Gastrocnemius medialis (tissue), 4 donors: Measurements from ENCODE around the gene MTNR1A. TPM values are rescaled to one million over a fixed set of nuclear protein-coding genes. Genes with fewer than 3 reads are reported as not detected.

Experiments
- ATAC-seq, 2 donors: fragments of 150-250 bp; one replicate each; pipeline ENCODE4 v1.9.1; 2016
- DNase-seq, 2 donors: peaks; one replicate each; pipeline ENCODE4 v3.0.0-alpha.2; 2019
- H3K27ac ChIP-seq, 4 donors: fragments of 200-600 bp; sonication (generic); 1 replicate in 1 of 4; 2 replicates in 3 of 4; pipeline ENCODE4 v1.5.1; 2016 to 2018; ENCODE audit warnings: mild to moderate bottlenecking in 2 of 4, moderate library complexity in 1 of 4
- H3K27me3 ChIP-seq, 3 donors: fragments of 200-600 bp; sonication (generic) in 2 of 3; 1 replicate in 1 of 3; 2 replicates in 2 of 3; pipeline versions ENCODE4 v1.5.1 to v1.6.0; 2016 to 2019; ENCODE audit warnings: mild to moderate bottlenecking in 1 of 3, moderate library complexity in 1 of 3
- H3K36me3 ChIP-seq, 2 donors: fragments of 200-600 bp; sonication (generic) in 1 of 2; one replicate each; pipeline ENCODE4 v1.5.1; 2017 to 2018
- H3K4me1 ChIP-seq, 2 donors: fragments of 200-600 bp; sonication (generic) in 1 of 2; one replicate each; pipeline ENCODE4 v1.5.1; 2016 to 2017; ENCODE audit warnings: mild to moderate bottlenecking in 2 of 2
- H3K4me3 ChIP-seq, 4 donors: fragments of 200-600 bp; sonication (generic) in 3 of 4; 1 replicate in 1 of 4; 2 replicates in 3 of 4; pipeline ENCODE4 v1.5.1; 2016 to 2019; ENCODE audit warnings: mild to moderate bottlenecking in 2 of 4
- H3K9me3 ChIP-seq, 3 donors: fragments of 200-600 bp; sonication (generic) in 2 of 3; 1 replicate in 1 of 3; 2 replicates in 2 of 3; pipeline ENCODE4 v1.5.1; 2016 to 2019
- CTCF ChIP-seq, 5 experiments: fragments of 450-650 bp in 3 of 5; fragments of 200-600 bp in 2 of 5; sonication (generic) in 2 of 5; IDR thresholded peaks in 4 of 5; conservative IDR thresholded peaks in 1 of 5; 1 replicate in 4 of 5; 2 replicates in 1 of 5; pipeline ENCODE4 v1.5.1; 2016 to 2019; ENCODE audit warnings: antibody characterized with exemption in 5 of 5, mild to moderate bottlenecking in 3 of 5, moderate library complexity in 3 of 5
- POLR2A ChIP-seq, 2 donors: fragments of 450-650 bp; IDR thresholded peaks; one replicate each; pipeline ENCODE4 v1.6.1; 2017; ENCODE audit warnings: antibody characterized with exemption in 2 of 2, mild to moderate bottlenecking in 2 of 2, moderate library complexity in 2 of 2
- in situ Hi-C, 4 donors: fragments of 200-750 bp; cut with MboI; loops; one replicate each; pipeline versions ENCODE4 v1.15.0 to v1.8.0; 2017; ENCODE audit warnings: low sequenced_read_pairs in 4 of 4
- intact Hi-C: fragments of 100-400 bp; cut with DNase I; formaldehyde crosslinking; loops from one replicate; pipeline ENCODE4 v1.15.1; 2023; ENCODE audit warnings: low total_unique reads
- total RNA-seq, 4 donors: library from RNA; depleted of rRNA; stranded (reverse); fragments of >200 nt; gene quantifications; one replicate each; pipeline versions ENCODE4 v1.1.0 to v1.2.3, GENCODE V29; 2016

MTNR1A gene
- total RNA-seq, 4 donors from 2014 or later: not detected

GRCh38 chr4:186500721-186501304 lies 54.6 kb downstream of the MTNR1A start:
- no peaks in the 10 kb centered on the region for H3K9me3 ChIP-seq
- H3K4me1 ChIP-seq: no peaks in the 10 kb centered on the region
- in situ Hi-C loops: no loop called here
- H3K36me3 ChIP-seq: no peaks in the 10 kb centered on the region
- no peaks in the 10 kb centered on the region for H3K27me3 ChIP-seq
- DNase-seq: no peak
- no peak for ATAC-seq
- H3K4me3 ChIP-seq: no peak overlapping the region
- intact Hi-C loops: no loop called here
- no peak overlapping the region for H3K27ac ChIP-seq
- no peak for TF ChIP-seq CTCF (IDR thresholded peaks at IDR 0.05 in 4 of 5, conservative IDR thresholded peaks at IDR 0.05 in 1 of 5)
- no peak for TF ChIP-seq POLR2A (IDR thresholded peaks at IDR 0.05)

- no peak for ATAC-seq
- H3K4me3 ChIP-seq: no peak overlapping the region
These were observed 55.9 kb downstream of the MTNR1A start for GRCh38 chr4:186499467-186499866.

GRCh38 chr4:186497043-186497442 lies 58.3 kb downstream of the MTNR1A start:
- no peak for ATAC-seq
- Histone ChIP-seq H3K36me3 (no peaks in the 10 kb centered on the region), H3K4me3 (no peak overlapping the region), H3K4me1 (no peaks in the 10 kb centered on the region), H3K9me3 (no peaks in the 10 kb centered on the region), H3K27ac (no peak overlapping the region), H3K27me3 (no peaks in the 10 kb centered on the region)
- intact Hi-C loops: no loop called here
- no peak for DNase-seq
- in situ Hi-C loops: no loop called here
- no peak for TF ChIP-seq POLR2A (IDR thresholded peaks at IDR 0.05)
- no peak for TF ChIP-seq CTCF (IDR thresholded peaks at IDR 0.05 in 4 of 5, conservative IDR thresholded peaks at IDR 0.05 in 1 of 5)

More at GRCh38 chr4:186499467-186499866, 55.9 kb downstream of the MTNR1A start:
- no peak for TF ChIP-seq CTCF (IDR thresholded peaks at IDR 0.05 in 4 of 5, conservative IDR thresholded peaks at IDR 0.05 in 1 of 5)
- no peak for TF ChIP-seq POLR2A (IDR thresholded peaks at IDR 0.05)
- H3K27ac ChIP-seq: no peak overlapping the region
- H3K27me3 ChIP-seq: no peaks in the 10 kb centered on the region
- no peak for DNase-seq
- H3K4me1 ChIP-seq: no peaks in the 10 kb centered on the region
- intact Hi-C loops: no loop called here
- in situ Hi-C loops: no loop called here
- no peaks in the 10 kb centered on the region for H3K36me3 ChIP-seq
- H3K9me3 ChIP-seq: no peaks in the 10 kb centered on the region

GRCh38 chr4:186494496-186494895 lies 60.9 kb downstream of the MTNR1A start:
- H3K4me3 ChIP-seq: no peak overlapping the region
- no peak for DNase-seq
- no peaks in the 10 kb centered on the region for H3K9me3 ChIP-seq
- in situ Hi-C loops: no loop called here
- ATAC-seq: no peak
- H3K27ac ChIP-seq: no peak overlapping the region
- H3K4me1 ChIP-seq: no peaks in the 10 kb centered on the region
- no peaks in the 10 kb centered on the region for H3K27me3 ChIP-seq
- TF ChIP-seq POLR2A (IDR thresholded peaks at IDR 0.05) (no peak), CTCF (IDR thresholded peaks at IDR 0.05 in 4 of 5, conservative IDR thresholded peaks at IDR 0.05 in 1 of 5) (no peak)
- H3K36me3 ChIP-seq: no peaks in the 10 kb centered on the region
- intact Hi-C loops: no loop called here

GRCh38 chr4:186487726-186488125 lies 67.6 kb downstream of the MTNR1A start:
- H3K36me3 ChIP-seq: no peaks in the 10 kb centered on the region
- intact Hi-C loops: no loop called here
- H3K27me3 ChIP-seq: no peaks in the 10 kb centered on the region
- H3K27ac ChIP-seq: no peak overlapping the region
- ATAC-seq (no peak), DNase-seq (no peak)
- no peak overlapping the region for H3K4me3 ChIP-seq
- H3K9me3 ChIP-seq: no peaks in the 10 kb centered on the region
- no peak for TF ChIP-seq CTCF (IDR thresholded peaks at IDR 0.05 in 4 of 5, conservative IDR thresholded peaks at IDR 0.05 in 1 of 5)
- no peak for TF ChIP-seq POLR2A (IDR thresholded peaks at IDR 0.05)
- H3K4me1 ChIP-seq: no peaks in the 10 kb centered on the region
- in situ Hi-C loops: no loop called here
